Measurements from ENCODE around the gene DGKZ.

The DGKZ gene

GRCh38 chr11:46392421-46393230, 45.4 kb downstream of the DGKZ start:
- TF ChIP-seq GATA3 (IDR thresholded peaks at IDR 0.05; ENCODE audit: low read depth, low read length) (no peak), GATA2 (IDR thresholded peaks at IDR 0.05; ENCODE audit: low read depth, low read length) (no peak)

DNA sequence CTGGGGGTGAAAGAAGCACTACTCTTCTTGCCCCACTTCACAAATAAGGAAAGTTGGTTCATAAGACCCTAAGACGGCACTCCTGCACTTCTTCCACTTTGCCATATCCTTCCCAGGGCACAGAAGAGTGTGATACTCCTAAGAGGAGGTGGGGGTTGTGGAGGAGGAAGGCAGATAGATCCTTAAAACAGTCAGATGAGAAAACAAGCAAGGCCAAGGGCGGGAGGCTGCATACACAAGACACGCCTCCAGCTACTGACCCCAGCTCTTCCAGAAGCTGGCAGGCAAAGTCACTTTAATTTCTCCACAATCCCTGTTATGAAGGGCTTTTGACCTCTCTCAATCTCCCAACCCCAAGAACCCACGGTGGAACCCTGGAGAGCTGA, 46.0 kb downstream of the DGKZ start:
- TF ChIP-seq GATA3 (IDR thresholded peaks at IDR 0.05; ENCODE audit: low read depth, low read length) (no peak), GATA2 (IDR thresholded peaks at IDR 0.05; ENCODE audit: low read depth, low read length) (no peak)

DNA sequence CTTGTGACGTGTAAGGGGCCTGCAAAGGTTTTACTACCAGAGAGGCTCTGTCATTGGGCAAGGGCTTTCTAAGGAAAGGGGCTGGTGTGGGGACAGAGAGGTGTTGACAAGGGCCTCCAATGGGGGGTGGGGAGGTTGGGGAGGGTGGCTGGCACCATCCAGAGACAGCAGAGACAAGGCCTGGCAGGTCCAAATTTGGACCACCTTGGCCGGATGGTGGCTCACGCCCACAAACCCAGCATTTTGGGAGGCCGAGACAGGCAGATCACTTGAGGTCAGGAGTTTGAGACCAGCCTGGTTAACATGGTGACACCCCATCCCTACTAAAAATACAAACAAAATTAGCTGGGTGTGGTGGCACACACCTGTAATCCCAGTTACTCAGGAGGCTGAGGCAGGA, 46.5 kb downstream of the DGKZ start:
- TF ChIP-seq GATA2 (IDR thresholded peaks at IDR 0.05; ENCODE audit: low read depth, low read length) (no peak), GATA3 (IDR thresholded peaks at IDR 0.05; ENCODE audit: low read depth, low read length) (no peak)

DNA sequence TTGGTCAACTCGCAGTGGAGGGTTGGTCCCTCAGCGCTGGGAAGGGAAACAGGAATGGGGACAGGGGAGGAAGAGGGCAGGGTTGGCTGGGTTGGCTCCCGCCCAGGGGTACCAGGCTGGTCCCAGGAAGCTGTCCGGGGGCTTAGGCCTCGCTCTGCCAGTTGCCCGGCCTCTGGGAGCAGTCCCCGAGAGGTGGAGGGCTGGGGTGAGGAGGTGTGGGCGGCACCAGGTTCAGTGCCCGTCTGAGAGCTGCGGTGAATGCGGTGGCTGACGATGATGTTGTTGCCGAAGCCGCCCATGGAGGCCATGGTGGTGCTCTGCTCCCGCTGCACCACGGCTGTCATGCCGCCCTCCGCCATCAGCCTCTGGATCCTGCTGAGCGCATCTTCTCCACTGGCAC, 50.3 kb downstream of the DGKZ start:
- TF ChIP-seq GATA2 (IDR thresholded peaks at IDR 0.05; ENCODE audit: low read depth, low read length) (no peak), GATA3 (IDR thresholded peaks at IDR 0.05; ENCODE audit: low read depth, low read length) (no peak)

GRCh38 chr11:46402957-46403902, 56.0 kb downstream of the DGKZ start:
- TF ChIP-seq GATA3 (IDR thresholded peaks at IDR 0.05; ENCODE audit: low read depth, low read length) (no peak), GATA2 (IDR thresholded peaks at IDR 0.05; ENCODE audit: low read depth, low read length) (no peak)

DNA sequence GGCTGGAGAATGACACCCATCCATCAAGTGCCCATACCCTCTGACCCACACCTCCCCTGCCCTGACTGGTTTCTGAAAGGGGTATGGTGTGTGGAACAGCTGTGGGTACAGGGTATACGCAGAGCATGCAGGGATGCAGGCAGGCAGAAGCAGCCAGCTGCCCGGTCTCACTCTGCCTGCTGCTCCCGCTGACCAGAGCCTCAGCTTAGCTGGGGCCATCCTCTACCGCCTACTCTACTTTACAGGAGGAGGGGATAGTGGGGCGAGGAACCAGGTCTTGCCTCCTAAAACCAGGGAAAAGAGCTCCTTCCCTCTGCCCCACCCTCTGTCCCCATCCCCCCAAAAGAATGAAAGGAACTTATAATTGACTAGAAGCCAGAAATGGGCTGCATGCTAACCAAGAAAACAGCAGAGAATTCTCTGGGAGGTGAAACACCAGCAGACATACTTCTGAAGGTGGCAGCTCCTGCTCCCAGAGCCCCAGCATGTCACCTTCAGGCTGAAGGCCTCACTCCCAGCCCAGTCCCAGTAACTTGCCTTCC, 57.3 kb downstream of the DGKZ start:
- TF ChIP-seq GATA3 (IDR thresholded peaks at IDR 0.05; ENCODE audit: low read depth, low read length) = no peak

- TF ChIP-seq GATA3 (IDR thresholded peaks at IDR 0.05; ENCODE audit: low read depth, low read length) (no peak), GATA2 (IDR thresholded peaks at IDR 0.05; ENCODE audit: low read depth, low read length) (no peak)
These were observed 60.4 kb downstream of the DGKZ start for GRCh38 chr11:46407635-46408034.

GRCh38 chr11:46408407-46408986, 61.2 kb downstream of the DGKZ start:
- TF ChIP-seq GATA3 (IDR thresholded peaks at IDR 0.05; ENCODE audit: low read depth, low read length) (no peak), GATA2 (IDR thresholded peaks at IDR 0.05; ENCODE audit: low read depth, low read length) (no peak)

DNA sequence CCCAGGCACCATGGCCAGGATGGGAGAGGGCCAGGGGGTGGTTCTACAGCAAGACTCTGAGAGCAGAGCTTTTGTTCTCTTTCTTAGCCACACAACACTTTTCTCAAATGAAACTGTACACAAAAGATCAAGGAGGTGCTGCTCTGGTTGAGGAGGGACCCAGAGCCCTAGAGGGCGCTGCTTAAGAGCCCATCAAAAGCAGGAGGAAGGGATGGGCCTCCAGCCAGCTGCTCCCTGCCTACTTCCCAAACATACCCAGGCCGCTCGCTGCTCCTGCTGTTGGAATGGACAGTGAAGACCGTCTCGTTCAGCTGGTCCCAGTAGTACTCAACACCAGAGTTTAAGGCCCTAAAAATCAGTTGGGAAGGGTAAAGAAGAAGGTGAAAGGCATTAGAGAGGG, 62.8 kb downstream of the DGKZ start:
- no peak for TF ChIP-seq GATA2 (IDR thresholded peaks at IDR 0.05; ENCODE audit: low read depth, low read length)
- no peak for TF ChIP-seq GATA3 (IDR thresholded peaks at IDR 0.05; ENCODE audit: low read depth, low read length)

- TF ChIP-seq GATA2 (IDR thresholded peaks at IDR 0.05; ENCODE audit: low read depth, low read length) (no peak), GATA3 (IDR thresholded peaks at IDR 0.05; ENCODE audit: low read depth, low read length) (no peak)
These were observed 66.7 kb downstream of the DGKZ start for GRCh38 chr11:46413760-46414465.

- no peak for TF ChIP-seq GATA2 (IDR thresholded peaks at IDR 0.05; ENCODE audit: low read depth, low read length)
- TF ChIP-seq GATA3 (IDR thresholded peaks at IDR 0.05; ENCODE audit: low read depth, low read length) = no peak
These were observed 67.2 kb downstream of the DGKZ start for GRCh38 chr11:46414466-46414796.

- no peak for TF ChIP-seq GATA2 (IDR thresholded peaks at IDR 0.05; ENCODE audit: low read depth, low read length)
- no peak for TF ChIP-seq GATA3 (IDR thresholded peaks at IDR 0.05; ENCODE audit: low read depth, low read length)
These were observed 67.6 kb downstream of the DGKZ start for GRCh38 chr11:46414879-46415278.

DNA sequence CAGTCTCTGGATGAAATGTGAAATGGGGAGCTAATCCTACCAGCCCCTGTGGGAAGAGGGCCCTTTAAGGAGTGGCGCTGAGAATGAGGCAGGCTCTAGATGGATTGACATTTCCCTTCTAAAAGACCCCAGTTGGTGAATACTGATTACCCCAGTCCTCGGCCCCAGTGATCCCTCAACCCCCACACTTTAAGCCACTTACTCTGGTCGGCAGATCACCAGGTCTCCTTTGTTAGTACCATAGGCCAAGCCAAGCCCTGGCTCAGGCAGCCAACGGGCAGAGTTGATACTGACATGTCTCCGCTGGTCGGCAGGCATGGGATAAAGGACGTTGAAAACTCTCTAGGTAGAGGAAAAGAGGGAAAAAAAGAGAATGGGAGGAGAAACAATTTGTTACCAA, 70.4 kb downstream of the DGKZ start:
- TF ChIP-seq GATA2 (IDR thresholded peaks at IDR 0.05; ENCODE audit: low read depth, low read length) (no peak), GATA3 (IDR thresholded peaks at IDR 0.05; ENCODE audit: low read depth, low read length) (no peak)

GRCh38 chr11:46418751-46419150, 71.5 kb downstream of the DGKZ start:
- TF ChIP-seq GATA3 (IDR thresholded peaks at IDR 0.05; ENCODE audit: low read depth, low read length) (no peak), GATA2 (IDR thresholded peaks at IDR 0.05; ENCODE audit: low read depth, low read length) (no peak)

All from SH-SY5Y (cell line).